ENCODE measurements around the gene SIGLECL1.

SIGLECL1 gene

GRCh38 chr19:51297406-51297805 is 46.5 kb downstream of the SIGLECL1 start:
- no peak for DNase-seq

GRCh38 chr19:51301266-51301665 is 50.4 kb downstream of the SIGLECL1 start:
- no peak for DNase-seq

GRCh38 chr19:51305479-51305878 is 54.6 kb downstream of the SIGLECL1 start:
- no peak for DNase-seq

- no peak for DNase-seq
Observed at GRCh38 chr19:51311351-51312257, 60.7 kb downstream of the SIGLECL1 start, which contains the start of gene IGLON5. Gene IGLON5, plus strand, starts transcription at chr19:51311644. Its CDS starts 204 bp downstream, at chr19:51311848.

- no peak for DNase-seq
Observed at GRCh38 chr19:51316688-51317087, 65.8 kb downstream of the SIGLECL1 start.

- no peak for DNase-seq
Observed at GRCh38 chr19:51317376-51317775, 66.5 kb downstream of the SIGLECL1 start.

- no peak for DNase-seq
Observed at GRCh38 chr19:51317968-51318367, 67.1 kb downstream of the SIGLECL1 start.

All from activated T-cell treated with anti-CD3 and anti-CD28 coated beads for 4 hours (primary cell).